GM12878 (cell line): Measurements from ENCODE around the gene NSUN2. TPM values are rescaled to one million over a fixed set of nuclear protein-coding genes. Genes with fewer than 3 reads are reported as not detected.

ENCODE experiments used
- ATAC-seq: fragments of 200-7000 bp; cut with Tn5 transposase; 3 replicates; pipeline ENCODE4 v1.9.1; 2020; ENCODE audit warnings: mild to moderate bottlenecking, moderate library complexity
- BruUV-seq: library from RNA; stranded (reverse); fragments of 400-500 nt; replicated peaks from 2 replicates; lab custom pipeline; 2021; lab: Mats Ljungman, UMichigan
- CTCF ChIA-PET: fragments of 300-600 bp; sonication (Branson Sonifier 250); formaldehyde crosslinking; extraction: SDS; loops from one replicate; lab custom pipeline; 2021; ENCODE audit warnings: inconsistent platforms; lab: Yijun Ruan, JAX
- POLR2A ChIA-PET: fragments of 350-600 bp; formaldehyde crosslinking; extraction: SDS; loops from one replicate; lab custom pipeline; 2021; ENCODE audit warnings: inconsistent platforms; lab: Charles Lee
- RAD21 ChIA-PET: fragments of 300-600 bp; sonication (Branson Sonifier 250); formaldehyde crosslinking; loops from one replicate; lab custom pipeline; 2023; ENCODE audit warnings: antibody characterized with exemption; ENCODE audit not compliant: unreplicated experiment; lab: Charles Lee
- SMC1A ChIA-PET: fragments of 300-600 bp; sonication (Branson Sonifier 250); formaldehyde crosslinking; loops from one replicate; lab custom pipeline; 2023; ENCODE audit not compliant: unreplicated experiment, uncharacterized antibody; lab: Charles Lee
- DNase-seq: peaks from one replicate; pipeline ENCODE4 v3.0.0-alpha.2; 2011; ENCODE audit warnings: low read depth, low spot score
- FAIRE-seq: peaks from 3 replicates; lab custom pipeline; 2011; peaks lifted over from hg19 to GRCh38; lab: Jason Lieb, UNC
- H2AFZ ChIP-seq: 2 replicates; pipeline ENCODE4 v1.6.0; 2011; ENCODE audit warnings: low read depth, low read length, control low read depth; ENCODE audit not compliant: control insufficient read depth
- H3K27ac ChIP-seq: 2 replicates; pipeline ENCODE4 v1.5.1; 2011; ENCODE audit warnings: control low read depth; ENCODE audit not compliant: control insufficient read depth, insufficient read depth
- H3K27me3 ChIP-seq, 2 experiments: replicated peaks in 1 of 2; 2 replicates each; pipeline versions ENCODE4 v1.6.0 to v1.6.1; 2011; ENCODE audit warnings: low read length in 1 of 2; ENCODE audit not compliant: control insufficient read depth in 2 of 2, insufficient read depth in 2 of 2
- H3K36me3 ChIP-seq, 2 experiments: 2 replicates each; pipeline ENCODE4 v1.5.1; 2011; ENCODE audit warnings: low read length in 1 of 2; ENCODE audit not compliant: control insufficient read depth in 2 of 2, insufficient read depth in 2 of 2
- H3K4me1 ChIP-seq: 2 replicates; pipeline ENCODE4 v1.6.1; 2011; ENCODE audit warnings: mild to moderate bottlenecking, low read length, moderate library complexity, mixed read lengths; ENCODE audit not compliant: control insufficient read depth, insufficient read depth
- H3K4me2 ChIP-seq: 2 replicates; pipeline ENCODE4 v1.6.0; 2011; ENCODE audit warnings: control low read depth; ENCODE audit not compliant: control insufficient read depth, insufficient read depth
- H3K4me3 ChIP-seq: fragments of 200-600 bp; sonication (generic); 2 replicates; pipeline ENCODE4 v1.5.1; 2016
- H3K79me2 ChIP-seq: 2 replicates; pipeline ENCODE4 v1.6.0; 2011; ENCODE audit warnings: low read length; ENCODE audit not compliant: control insufficient read depth, insufficient read depth
- H3K9ac ChIP-seq: 2 replicates; pipeline ENCODE4 v1.8.0; 2011; ENCODE audit warnings: low read length, control low read depth, mixed read lengths; ENCODE audit not compliant: control insufficient read depth, insufficient read depth
- H3K9me3 ChIP-seq: replicated peaks from 3 replicates; pipeline ENCODE4 v1.5.1; 2011; ENCODE audit warnings: mild to moderate bottlenecking, low read length; ENCODE audit not compliant: control insufficient read depth, insufficient read depth
- H4K20me1 ChIP-seq: 2 replicates; pipeline ENCODE4 v1.6.0; 2011; ENCODE audit not compliant: control insufficient read depth, insufficient read depth
- CREB1 ChIP-seq: IDR thresholded peaks from 2 replicates; pipeline ENCODE4 v1.6.1; 2012; ENCODE audit warnings: low read depth, mild to moderate bottlenecking, inconsistent platforms
- ESRRA ChIP-seq: IDR thresholded peaks from 2 replicates; pipeline ENCODE4 v1.6.1; 2012; ENCODE audit warnings: mild to moderate bottlenecking, low read length, improper control_type of control experiment
- KLF5 ChIP-seq: fragments of 450-650 bp; IDR thresholded peaks from 2 replicates; pipeline ENCODE4 v1.6.1; 2014; ENCODE audit warnings: mild to moderate bottlenecking; ENCODE audit not compliant: partially characterized antibody
- SUPT20H ChIP-seq: IDR thresholded peaks from 2 replicates; pipeline ENCODE4 v1.6.1; 2011; ENCODE audit warnings: low read depth, mild to moderate bottlenecking, low read length, moderate library complexity, borderline replicate concordance; ENCODE audit not compliant: control insufficient read depth
- WRNIP1 ChIP-seq: IDR thresholded peaks from 2 replicates; pipeline ENCODE4 v1.6.1; 2011; ENCODE audit warnings: low read depth, low read length, improper control_type of control experiment, borderline replicate concordance
- WGBS: methylation state at CpG from one replicate; pipeline ENCODE4 v1.1.6; 2016; ENCODE audit warnings: low lambda C conversion rate; ENCODE audit not compliant: insufficient replicate concordance, insufficient coverage; ENCODE audit errors: missing lambda C conversion rate; 5-methylcytosine and 5-hydroxymethylcytosine counted together
- in situ Hi-C: fragments of 300-500 bp; cut with MboI; formaldehyde crosslinking; loops from 9 replicates; pipeline ENCODE4 v1.14.3; 2018; ENCODE audit warnings: mixed read lengths
- intact Hi-C: fragments of 100-400 bp; cut with micrococcal nuclease; formaldehyde crosslinking; loops from one replicate; pipeline ENCODE4 v1.14.2; 2022; ENCODE audit not compliant: unreplicated experiment
- polyA plus RNA-seq, 11 experiments: library from polyadenylated mRNA; depleted of rRNA in 4 of 11; unstranded in 6 of 11; stranded (reverse) in 5 of 11; fragments of >200 nt; fragmentation: Nextera tagmentation in 4 of 11; fragmentation: Illumina TruSeq in 1 of 11; extraction: Ambion mirVana in 4 of 11; extraction: Trizol in 1 of 11; gene quantifications; 1 replicate in 1 of 11; 2 replicates in 10 of 11; pipeline versions ENCODE4 v1.2.1 to v1.2.3, GENCODE V29; 2011 to 2016; ENCODE audit warnings: inconsistent platforms in 2 of 11, missing spikeins in 2 of 11, low read depth in 1 of 11
- total RNA-seq, 4 experiments: library from RNA; depleted of rRNA in 3 of 4; stranded (reverse); fragments of >200 nt in 3 of 4; fragmentation: Illumina TruSeq in 1 of 4; extraction: Trizol in 1 of 4; gene quantifications; 2 replicates each; pipeline versions ENCODE4 v1.2.1 to v1.2.3, GENCODE V29; 2013 to 2021
- TF ChIP-seq, protein P1 (sequence below): IDR thresholded peaks from 2 replicates; pipeline ENCODE4 v1.6.1; 2012; ENCODE audit warnings: low read depth, low read length, improper control_type of control experiment
- TF ChIP-seq, protein P2 (sequence below): IDR thresholded peaks from 2 replicates; pipeline ENCODE4 v1.6.1; 2012; ENCODE audit warnings: mild to moderate bottlenecking, low read depth, low read length
- TF ChIP-seq, protein P3 (sequence below): IDR thresholded peaks from 2 replicates; pipeline ENCODE4 v1.6.1; 2011; ENCODE audit warnings: low read depth, mild to moderate bottlenecking, low read length, moderate library complexity, borderline replicate concordance; ENCODE audit errors: extremely low read depth

Gene NSUN2
- total and polyA plus RNA-seq, 10 of the 15 experiments (the other 5 are each of a cell fraction or from before 2014, with no cell fraction given) = 8.0 to 112 (median 91.1) TPM

DNA sequence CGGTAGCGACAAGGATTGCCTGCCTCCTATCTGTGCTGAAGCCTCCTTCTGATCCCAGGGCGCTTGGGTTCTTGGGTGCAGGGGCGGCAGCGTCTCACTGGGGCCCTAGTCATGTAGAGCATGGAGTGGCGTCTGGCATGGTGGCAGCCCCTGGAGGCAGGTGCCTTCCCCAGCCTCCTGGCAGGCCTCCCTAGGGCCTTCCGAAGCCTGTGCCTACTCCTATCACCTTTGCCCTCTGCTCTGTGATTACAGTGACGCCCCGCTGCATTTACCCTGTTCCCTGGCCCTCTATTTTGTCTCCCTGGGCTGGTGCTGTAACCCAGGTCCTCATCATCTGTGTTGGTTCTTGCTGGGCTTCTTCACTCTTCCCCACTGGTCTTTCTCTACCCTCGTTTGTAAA lies 4.2 kb upstream of the NSUN2 start:
- RAD21 ChIA-PET = no interaction called here
- H3K9me3 ChIP-seq = no peaks in the 10 kb centered on the region
- H3K79me2 ChIP-seq = peaks cover 26% of the 10 kb centered on the region
- in situ Hi-C loops = no loop called here
- H3K36me3 ChIP-seq = no peaks in the 10 kb centered on the region; a peak in 1 of 4 replicates
- FAIRE-seq (no peak), ATAC-seq (no peak), DNase-seq (no peak)
- no peak overlapping the region for H2AFZ ChIP-seq
- H3K9ac ChIP-seq = no peak overlapping the region
- TF ChIP-seq, protein P1, sequence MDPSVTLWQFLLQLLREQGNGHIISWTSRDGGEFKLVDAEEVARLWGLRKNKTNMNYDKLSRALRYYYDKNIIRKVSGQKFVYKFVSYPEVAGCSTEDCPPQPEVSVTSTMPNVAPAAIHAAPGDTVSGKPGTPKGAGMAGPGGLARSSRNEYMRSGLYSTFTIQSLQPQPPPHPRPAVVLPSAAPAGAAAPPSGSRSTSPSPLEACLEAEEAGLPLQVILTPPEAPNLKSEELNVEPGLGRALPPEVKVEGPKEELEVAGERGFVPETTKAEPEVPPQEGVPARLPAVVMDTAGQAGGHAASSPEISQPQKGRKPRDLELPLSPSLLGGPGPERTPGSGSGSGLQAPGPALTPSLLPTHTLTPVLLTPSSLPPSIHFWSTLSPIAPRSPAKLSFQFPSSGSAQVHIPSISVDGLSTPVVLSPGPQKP = no peak
- TF ChIP-seq WRNIP1 = no peak
- TF ChIP-seq CREB1 = no peak
- no peak for TF ChIP-seq KLF5
- no peak for TF ChIP-seq ESRRA
- TF ChIP-seq, protein P2, sequence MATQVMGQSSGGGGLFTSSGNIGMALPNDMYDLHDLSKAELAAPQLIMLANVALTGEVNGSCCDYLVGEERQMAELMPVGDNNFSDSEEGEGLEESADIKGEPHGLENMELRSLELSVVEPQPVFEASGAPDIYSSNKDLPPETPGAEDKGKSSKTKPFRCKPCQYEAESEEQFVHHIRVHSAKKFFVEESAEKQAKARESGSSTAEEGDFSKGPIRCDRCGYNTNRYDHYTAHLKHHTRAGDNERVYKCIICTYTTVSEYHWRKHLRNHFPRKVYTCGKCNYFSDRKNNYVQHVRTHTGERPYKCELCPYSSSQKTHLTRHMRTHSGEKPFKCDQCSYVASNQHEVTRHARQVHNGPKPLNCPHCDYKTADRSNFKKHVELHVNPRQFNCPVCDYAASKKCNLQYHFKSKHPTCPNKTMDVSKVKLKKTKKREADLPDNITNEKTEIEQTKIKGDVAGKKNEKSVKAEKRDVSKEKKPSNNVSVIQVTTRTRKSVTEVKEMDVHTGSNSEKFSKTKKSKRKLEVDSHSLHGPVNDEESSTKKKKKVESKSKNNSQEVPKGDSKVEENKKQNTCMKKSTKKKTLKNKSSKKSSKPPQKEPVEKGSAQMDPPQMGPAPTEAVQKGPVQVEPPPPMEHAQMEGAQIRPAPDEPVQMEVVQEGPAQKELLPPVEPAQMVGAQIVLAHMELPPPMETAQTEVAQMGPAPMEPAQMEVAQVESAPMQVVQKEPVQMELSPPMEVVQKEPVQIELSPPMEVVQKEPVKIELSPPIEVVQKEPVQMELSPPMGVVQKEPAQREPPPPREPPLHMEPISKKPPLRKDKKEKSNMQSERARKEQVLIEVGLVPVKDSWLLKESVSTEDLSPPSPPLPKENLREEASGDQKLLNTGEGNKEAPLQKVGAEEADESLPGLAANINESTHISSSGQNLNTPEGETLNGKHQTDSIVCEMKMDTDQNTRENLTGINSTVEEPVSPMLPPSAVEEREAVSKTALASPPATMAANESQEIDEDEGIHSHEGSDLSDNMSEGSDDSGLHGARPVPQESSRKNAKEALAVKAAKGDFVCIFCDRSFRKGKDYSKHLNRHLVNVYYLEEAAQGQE = no peak
- no peak for TF ChIP-seq SUPT20H
- TF ChIP-seq, protein P3, sequence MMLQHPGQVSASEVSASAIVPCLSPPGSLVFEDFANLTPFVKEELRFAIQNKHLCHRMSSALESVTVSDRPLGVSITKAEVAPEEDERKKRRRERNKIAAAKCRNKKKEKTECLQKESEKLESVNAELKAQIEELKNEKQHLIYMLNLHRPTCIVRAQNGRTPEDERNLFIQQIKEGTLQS = no peak
- no peak overlapping the region for H3K4me2 ChIP-seq
- intact Hi-C loops = no loop called here
- WGBS = 88% methylated on average over 10 of the region's 10 CpGs
- POLR2A ChIA-PET = no interaction called here
- no peaks in the 10 kb centered on the region; the same call in 1 of the 2 replicates for H3K4me1 ChIP-seq
- no TSS peak for BruUV-seq
- CTCF ChIA-PET = no interaction called here
- SMC1A ChIA-PET = no interaction called here
- no peak overlapping the region for H3K4me3 ChIP-seq
- H4K20me1 ChIP-seq = no peaks in the 10 kb centered on the region; the same call in 1 of the 2 replicates
- no peak overlapping the region for H3K27ac ChIP-seq
- no peaks in the 10 kb centered on the region for H3K27me3 ChIP-seq
